HEK293 (cell line): ENCODE results near the gene APOL1.

Experiments used
- CTCF ChIP-seq: fragments of 450-650 bp; formaldehyde crosslinking; IDR thresholded peaks from 2 replicates; pipeline ENCODE4 v1.5.1; 2016; ENCODE audit warnings: missing biosample characterization, missing genetic modification characterization
- KLF1 ChIP-seq: fragments of 450-650 bp; formaldehyde crosslinking; IDR thresholded peaks from 2 replicates; pipeline ENCODE4 v1.5.1; 2016; ENCODE audit warnings: missing biosample characterization, missing genetic modification characterization
- KLF16 ChIP-seq: fragments of 450-650 bp; formaldehyde crosslinking; IDR thresholded peaks from 2 replicates; pipeline ENCODE4 v1.5.1; 2017; ENCODE audit warnings: missing biosample characterization, missing genetic modification characterization
- KLF17 ChIP-seq: fragments of 450-650 bp; formaldehyde crosslinking; IDR thresholded peaks from 2 replicates; pipeline ENCODE4 v1.5.1; 2016; ENCODE audit warnings: missing biosample characterization, missing genetic modification characterization
- PRDM6 ChIP-seq: fragments of 450-650 bp; formaldehyde crosslinking; IDR thresholded peaks from 2 replicates; pipeline ENCODE4 v1.5.1; 2017; ENCODE audit warnings: missing biosample characterization, missing genetic modification characterization
- RBAK ChIP-seq: fragments of 450-650 bp; formaldehyde crosslinking; IDR thresholded peaks from 2 replicates; pipeline ENCODE4 v1.5.1; 2016; ENCODE audit warnings: missing biosample characterization, missing genetic modification characterization
- SP7 ChIP-seq: fragments of 450-650 bp; formaldehyde crosslinking; IDR thresholded peaks from 2 replicates; pipeline ENCODE4 v1.5.1; 2016; ENCODE audit warnings: missing biosample characterization, missing genetic modification characterization
- TSHZ1 ChIP-seq: fragments of 450-650 bp; formaldehyde crosslinking; IDR thresholded peaks from 2 replicates; pipeline ENCODE4 v1.5.1; 2016; ENCODE audit warnings: missing biosample characterization, missing genetic modification characterization, borderline replicate concordance
- ZBTB48 ChIP-seq: fragments of 450-650 bp; formaldehyde crosslinking; IDR thresholded peaks from 2 replicates; pipeline ENCODE4 v1.5.1; 2016; ENCODE audit warnings: missing biosample characterization, missing genetic modification characterization
- ZBTB49 ChIP-seq: fragments of 450-650 bp; formaldehyde crosslinking; IDR thresholded peaks from 2 replicates; pipeline ENCODE4 v1.5.1; 2016; ENCODE audit warnings: missing biosample characterization, missing genetic modification characterization, low read depth
- ZBTB6 ChIP-seq: fragments of 450-650 bp; formaldehyde crosslinking; IDR thresholded peaks from 2 replicates; pipeline ENCODE4 v1.5.1; 2017; ENCODE audit warnings: missing biosample characterization, missing genetic modification characterization
- ZFP41 ChIP-seq: fragments of 450-650 bp; formaldehyde crosslinking; IDR thresholded peaks from 2 replicates; pipeline ENCODE4 v1.5.1; 2016; ENCODE audit warnings: missing biosample characterization, missing genetic modification characterization, borderline replicate concordance
- ZNF157 ChIP-seq: fragments of 450-650 bp; formaldehyde crosslinking; IDR thresholded peaks from 2 replicates; pipeline ENCODE4 v1.5.1; 2016; ENCODE audit warnings: missing biosample characterization, missing genetic modification characterization
- ZNF221 ChIP-seq: fragments of 450-650 bp; formaldehyde crosslinking; IDR thresholded peaks from 2 replicates; pipeline ENCODE4 v1.5.1; 2017; ENCODE audit warnings: missing biosample characterization, missing genetic modification characterization, borderline replicate concordance
- ZNF362 ChIP-seq: fragments of 450-650 bp; formaldehyde crosslinking; IDR thresholded peaks from 2 replicates; pipeline ENCODE4 v1.5.1; 2016; ENCODE audit warnings: missing biosample characterization, missing genetic modification characterization
- ZNF366 ChIP-seq: fragments of 450-650 bp; formaldehyde crosslinking; conservative IDR thresholded peaks from 2 replicates; pipeline ENCODE4 v1.5.1; 2016; ENCODE audit warnings: missing biosample characterization, missing genetic modification characterization
- ZNF473 ChIP-seq: fragments of 450-650 bp; formaldehyde crosslinking; IDR thresholded peaks from 2 replicates; pipeline ENCODE4 v1.5.1; 2017; ENCODE audit warnings: missing biosample characterization, missing genetic modification characterization
- ZNF585B ChIP-seq: fragments of 450-650 bp; formaldehyde crosslinking; IDR thresholded peaks from 2 replicates; pipeline ENCODE4 v1.5.1; 2016; ENCODE audit warnings: missing biosample characterization, missing genetic modification characterization
- ZNF660 ChIP-seq: fragments of 450-650 bp; IDR thresholded peaks from 2 replicates; pipeline ENCODE4 v1.5.1; 2018; ENCODE audit warnings: missing biosample characterization, mild to moderate bottlenecking, missing genetic modification characterization
- ZNF692 ChIP-seq: fragments of 450-650 bp; formaldehyde crosslinking; IDR thresholded peaks from 2 replicates; pipeline ENCODE4 v1.5.1; 2016; ENCODE audit warnings: missing biosample characterization, missing genetic modification characterization
- ZNF747 ChIP-seq: fragments of 450-650 bp; formaldehyde crosslinking; IDR thresholded peaks from 2 replicates; pipeline ENCODE4 v1.5.1; 2016; ENCODE audit warnings: missing biosample characterization, missing genetic modification characterization
- ZNF843 ChIP-seq: fragments of 450-650 bp; formaldehyde crosslinking; IDR thresholded peaks from 2 replicates; pipeline ENCODE4 v1.5.1; 2016; ENCODE audit warnings: missing biosample characterization, missing genetic modification characterization
- ZSCAN30 ChIP-seq: fragments of 450-650 bp; IDR thresholded peaks from 2 replicates; pipeline ENCODE4 v1.5.1; 2018; ENCODE audit warnings: missing biosample characterization, mild to moderate bottlenecking, missing genetic modification characterization, moderate library complexity

Gene APOL1

GRCh38 chr22:36286096-36286957 is 33.4 kb downstream of the APOL1 start (continued):
- no peak for TF ChIP-seq TSHZ1 (tag by site-specific recombination)
- 0 out of 2 replicates have a peak, but pooled peaks have one; percentile 37 for TF ChIP-seq SP7 (tag by site-specific recombination)
- TF ChIP-seq ZNF585B (tag by site-specific recombination) = no peak
- no peak for TF ChIP-seq ZNF362 (tag by site-specific recombination)
- no peak for TF ChIP-seq ZNF747 (tag by site-specific recombination)
- no peak for TF ChIP-seq ZBTB6
- TF ChIP-seq ZNF221 (tag by site-specific recombination) = no peak
- peak; percentile 93 for TF ChIP-seq CTCF (tag by site-specific recombination)
- no peak for TF ChIP-seq ZNF843 (tag by site-specific recombination)
- TF ChIP-seq ZSCAN30 = peak; percentile 66; the same call in 1 of the 2 replicates
- no peak for TF ChIP-seq ZBTB49 (tag by site-specific recombination)
- no peak for TF ChIP-seq ZNF366 (tag by site-specific recombination)
- TF ChIP-seq ZNF473 (tag by site-specific recombination) = no peak
- no peak for TF ChIP-seq RBAK (tag by site-specific recombination)
- no peak for TF ChIP-seq ZNF157 (tag by site-specific recombination)
- peak; percentile 78 for TF ChIP-seq KLF1 (tag by site-specific recombination)
- no peak for TF ChIP-seq ZNF692 (tag by site-specific recombination)
- no peak; the same call in 1 of the 2 replicates for TF ChIP-seq KLF16 (tag by site-specific recombination)
- TF ChIP-seq ZFP41 (tag by site-specific recombination) = no peak
- TF ChIP-seq KLF17 (tag by site-specific recombination) = peak; percentile 34; the same call in 1 of the 2 replicates
- no peak for TF ChIP-seq PRDM6 (tag by site-specific recombination)
- no peak for TF ChIP-seq ZNF660 (tag by site-specific recombination)
- TF ChIP-seq ZBTB48 (tag by site-specific recombination) = no peak
